ENCODE data around the gene NDNF.

NDNF gene

GRCh38 chr4:121098266-121098665 is 25.9 kb upstream of the NDNF start:
- Histone ChIP-seq H3K79me2 (ENCODE audit: low read length) (no peaks in the 10 kb centered on the region), H3K36me3 (replicated peaks; ENCODE audit: low read depth, low read length) (no peaks in the 10 kb centered on the region), H3K27me3 (ENCODE audit: low read depth, low read length) (peaks cover 11% of the 10 kb centered on the region; the same call in 1 of the 2 replicates), H4K20me1 (ENCODE audit: insufficient read depth, low read length) (no peaks in the 10 kb centered on the region), H3K4me3 (ENCODE audit: low read length) (no peak overlapping the region), H3K9ac (ENCODE audit: low read length) (no peak overlapping the region), H3K27ac (ENCODE audit: low read length) (no peak overlapping the region), H3K9me3 (ENCODE audit: insufficient read depth, low read length) (no peaks in the 10 kb centered on the region), H2AFZ (ENCODE audit: low read depth, low read length) (no peak overlapping the region), H3K4me2 (ENCODE audit: low read length) (no peak overlapping the region), H3K4me1 (ENCODE audit: low read length) (peaks cover 12% of the 10 kb centered on the region)
- no peak for TF ChIP-seq EZH2phosphoT487 (IDR thresholded peaks at IDR 0.05; ENCODE audit: low read depth)
- TF ChIP-seq CTCF (IDR thresholded peaks at IDR 0.05; ENCODE audit: low read depth, low read length): no peak

DNA sequence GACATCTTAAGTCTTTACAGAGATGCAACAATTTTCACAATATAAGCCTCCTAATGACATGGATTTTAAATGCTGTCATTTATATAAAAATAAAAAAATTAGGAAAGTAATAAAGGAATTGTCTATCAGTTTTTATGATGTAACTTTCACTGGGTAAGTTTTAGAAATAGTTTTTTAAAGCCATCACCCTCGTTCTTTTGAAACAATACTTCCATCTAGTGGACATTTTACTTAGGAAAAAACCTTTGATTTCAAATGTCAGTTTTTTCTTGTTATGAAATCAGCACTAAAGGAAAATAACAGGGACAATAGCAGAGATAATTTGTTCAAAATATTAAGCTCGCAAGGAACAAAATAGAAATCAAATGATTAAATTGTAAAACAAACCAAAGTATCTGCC is 24.3 kb upstream of the NDNF start:
- no peak overlapping the region for H3K9ac ChIP-seq (ENCODE audit: low read length)
- no peaks in the 10 kb centered on the region for H4K20me1 ChIP-seq (ENCODE audit: insufficient read depth, low read length)
- peaks cover 11% of the 10 kb centered on the region; the same call in 1 of the 2 replicates for H3K27me3 ChIP-seq (ENCODE audit: low read depth, low read length)
- H3K4me2 ChIP-seq (ENCODE audit: low read length): no peak overlapping the region
- H3K9me3 ChIP-seq (ENCODE audit: insufficient read depth, low read length): no peaks in the 10 kb centered on the region
- no peaks in the 10 kb centered on the region for H3K36me3 ChIP-seq (replicated peaks; ENCODE audit: low read depth, low read length)
- H3K79me2 ChIP-seq (ENCODE audit: low read length): no peaks in the 10 kb centered on the region
- H2AFZ ChIP-seq (ENCODE audit: low read depth, low read length): no peak overlapping the region
- no peak overlapping the region for H3K27ac ChIP-seq (ENCODE audit: low read length)
- peaks cover 15% of the 10 kb centered on the region for H3K4me1 ChIP-seq (ENCODE audit: low read length)
- H3K4me3 ChIP-seq (ENCODE audit: low read length): no peak overlapping the region
- TF ChIP-seq EZH2phosphoT487 (IDR thresholded peaks at IDR 0.05; ENCODE audit: low read depth) (no peak), CTCF (IDR thresholded peaks at IDR 0.05; ENCODE audit: low read depth, low read length) (peak; percentile 69)

DNA sequence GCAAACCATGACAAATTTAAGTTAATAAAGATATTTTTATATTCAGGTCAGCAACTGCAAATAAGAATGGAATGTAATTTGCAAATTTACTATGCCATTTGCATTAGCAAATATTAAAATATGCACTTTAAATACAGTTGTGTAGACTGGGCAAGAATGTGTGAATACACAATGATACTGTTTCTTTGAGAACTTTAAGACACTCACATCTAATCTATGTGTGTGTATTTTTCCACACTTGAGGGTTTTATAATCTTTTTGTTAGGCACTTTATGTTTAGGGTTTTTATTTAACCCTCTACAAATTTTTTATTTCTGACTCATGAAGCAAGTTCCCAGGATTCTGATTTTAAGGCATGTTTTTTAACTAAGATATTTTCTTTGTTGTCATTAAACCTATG is 23.9 kb upstream of the NDNF start:
- no peak overlapping the region for H3K27ac ChIP-seq (ENCODE audit: low read length)
- H3K4me3 ChIP-seq (ENCODE audit: low read length): no peak overlapping the region
- H3K9ac ChIP-seq (ENCODE audit: low read length): no peak overlapping the region
- H3K27me3 ChIP-seq (ENCODE audit: low read depth, low read length): peaks cover 11% of the 10 kb centered on the region; the same call in 1 of the 2 replicates
- no peaks in the 10 kb centered on the region for H3K36me3 ChIP-seq (replicated peaks; ENCODE audit: low read depth, low read length)
- no peak for TF ChIP-seq EZH2phosphoT487 (IDR thresholded peaks at IDR 0.05; ENCODE audit: low read depth)
- no peak for TF ChIP-seq CTCF (IDR thresholded peaks at IDR 0.05; ENCODE audit: low read depth, low read length)
- no peaks in the 10 kb centered on the region for H3K9me3 ChIP-seq (ENCODE audit: insufficient read depth, low read length)
- no peak overlapping the region for H3K4me2 ChIP-seq (ENCODE audit: low read length)
- no peaks in the 10 kb centered on the region for H4K20me1 ChIP-seq (ENCODE audit: insufficient read depth, low read length)
- peaks cover 15% of the 10 kb centered on the region for H3K4me1 ChIP-seq (ENCODE audit: low read length)
- no peak overlapping the region for H2AFZ ChIP-seq (ENCODE audit: low read depth, low read length)
- H3K79me2 ChIP-seq (ENCODE audit: low read length): no peaks in the 10 kb centered on the region

- H3K27me3 ChIP-seq (ENCODE audit: low read depth, low read length): 0 out of 2 replicates have a peak, but pooled peaks cover 1% of the 10 kb centered on the region
- no peaks in the 10 kb centered on the region for H3K79me2 ChIP-seq (ENCODE audit: low read length)
- TF ChIP-seq CTCF (IDR thresholded peaks at IDR 0.05; ENCODE audit: low read depth, low read length) (no peak), EZH2phosphoT487 (IDR thresholded peaks at IDR 0.05; ENCODE audit: low read depth) (no peak)
- no peaks in the 10 kb centered on the region for H3K9me3 ChIP-seq (ENCODE audit: insufficient read depth, low read length)
- no peak overlapping the region for H3K9ac ChIP-seq (ENCODE audit: low read length)
- no peak overlapping the region for H2AFZ ChIP-seq (ENCODE audit: low read depth, low read length)
- no peak overlapping the region for H3K4me3 ChIP-seq (ENCODE audit: low read length)
- peaks cover 15% of the 10 kb centered on the region for H3K4me1 ChIP-seq (ENCODE audit: low read length)
- no peaks in the 10 kb centered on the region for H3K36me3 ChIP-seq (replicated peaks; ENCODE audit: low read depth, low read length)
- H3K4me2 ChIP-seq (ENCODE audit: low read length): no peak overlapping the region
- no peaks in the 10 kb centered on the region for H4K20me1 ChIP-seq (ENCODE audit: insufficient read depth, low read length)
- no peak overlapping the region for H3K27ac ChIP-seq (ENCODE audit: low read length)
These were observed 22.1 kb upstream of the NDNF start for GRCh38 chr4:121094297-121094966.
